Embryonic facial prominence (tissue), 1 donor: Measurements from ENCODE around the gene UBQLN4.

Experiments used
- DNase-seq: peaks from one replicate; pipeline ENCODE4 v3.0.0-alpha.2; 2016; ENCODE audit errors: extremely low spot score

UBQLN4 gene

GRCh38 chr1:156014829-156015228 is 38.8 kb downstream of the UBQLN4 start:
- no peak for DNase-seq

DNA sequence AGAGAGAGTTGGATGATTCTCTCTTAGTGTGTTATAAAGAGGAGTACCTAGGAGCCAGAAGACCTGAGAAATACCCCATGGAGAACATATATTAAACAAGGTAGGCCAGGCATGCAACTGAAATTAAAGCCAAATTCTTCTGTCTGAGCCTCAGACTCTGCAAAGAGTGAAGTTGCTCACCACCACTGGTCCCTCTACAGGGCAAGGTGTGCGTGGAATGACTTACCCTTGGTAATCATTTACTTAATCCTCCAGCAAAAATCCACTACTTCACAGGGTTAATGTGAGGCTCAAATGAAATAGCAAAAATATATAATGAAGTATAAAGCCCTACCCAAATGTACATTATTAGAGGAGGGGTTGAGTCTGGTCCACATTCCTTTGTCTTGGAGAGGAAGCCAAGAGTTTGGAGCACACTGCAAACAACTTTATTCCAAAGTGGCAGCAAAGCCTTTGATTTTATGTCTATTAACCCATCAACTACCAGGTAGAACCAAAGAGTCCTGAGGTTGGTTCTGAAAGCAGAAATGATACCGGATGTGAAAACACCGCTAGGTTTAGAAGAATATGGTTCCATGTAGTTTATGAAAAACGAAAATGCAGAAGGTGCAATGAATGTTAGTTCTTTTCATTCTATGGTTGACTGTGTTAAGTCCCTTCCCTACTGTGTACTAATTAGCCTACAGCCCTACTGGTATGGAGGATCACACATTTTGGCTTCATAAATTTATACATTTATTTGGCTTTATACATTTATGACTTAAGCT is 41.4 kb downstream of the UBQLN4 start:
- no peak for DNase-seq

DNA sequence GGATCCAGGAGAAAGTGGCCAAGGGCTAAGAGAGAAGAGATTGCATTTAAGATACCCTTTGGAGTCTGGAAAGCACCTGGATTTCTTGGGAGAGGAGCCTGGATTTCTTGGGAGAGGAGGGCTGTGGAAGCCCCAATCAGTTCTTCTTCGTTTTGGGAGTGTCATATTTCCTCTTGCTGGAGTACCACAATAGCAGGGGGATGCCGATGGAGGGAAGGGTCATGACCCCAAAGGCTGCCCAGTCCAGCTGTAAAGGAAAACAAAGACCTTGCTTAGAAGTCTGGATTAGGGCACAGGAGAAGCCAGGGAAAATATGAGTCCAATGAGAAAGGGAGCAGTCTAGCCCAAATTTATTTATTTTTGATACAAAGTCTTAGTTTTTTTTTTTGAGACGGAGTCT is 44.2 kb downstream of the UBQLN4 start:
- no peak for DNase-seq

- no peak for DNase-seq
Observed at GRCh38 chr1:156006666-156007376, 46.8 kb downstream of the UBQLN4 start.

- DNase-seq: no peak
Observed at GRCh38 chr1:156004843-156005584, 48.6 kb downstream of the UBQLN4 start.

GRCh38 chr1:156003923-156004188 is 49.7 kb downstream of the UBQLN4 start:
- DNase-seq: no peak

GRCh38 chr1:156002188-156002911 is 51.2 kb downstream of the UBQLN4 start:
- DNase-seq: no peak

- DNase-seq: no peak
Observed at GRCh38 chr1:156001662-156002171, 51.9 kb downstream of the UBQLN4 start.

GRCh38 chr1:156001021-156001661 is 52.5 kb downstream of the UBQLN4 start:
- no peak for DNase-seq

DNA sequence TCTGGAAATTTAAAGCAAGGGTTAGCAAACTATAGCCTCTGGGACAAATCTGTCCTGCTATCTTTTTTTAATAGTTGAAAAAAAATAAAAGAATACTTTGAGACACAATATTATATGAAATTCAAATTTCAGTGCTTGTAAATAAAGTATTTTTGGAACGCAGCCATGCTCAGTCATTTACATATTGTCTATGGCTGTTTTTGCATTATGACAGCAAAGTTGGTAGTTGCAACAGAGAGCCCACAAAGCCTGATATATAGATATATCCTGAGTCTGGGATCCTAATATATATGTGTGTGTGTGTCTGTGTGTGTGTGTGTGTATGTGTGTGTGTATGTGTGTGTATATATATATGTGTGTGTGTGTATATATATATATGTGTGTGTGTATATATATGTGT is 53.6 kb downstream of the UBQLN4 start:
- DNase-seq: no peak

- DNase-seq: no peak
Observed at GRCh38 chr1:155996166-155996565, 57.4 kb downstream of the UBQLN4 start.

GRCh38 chr1:155993595-155993994 is 60.0 kb downstream of the UBQLN4 start:
- no peak for DNase-seq

DNA sequence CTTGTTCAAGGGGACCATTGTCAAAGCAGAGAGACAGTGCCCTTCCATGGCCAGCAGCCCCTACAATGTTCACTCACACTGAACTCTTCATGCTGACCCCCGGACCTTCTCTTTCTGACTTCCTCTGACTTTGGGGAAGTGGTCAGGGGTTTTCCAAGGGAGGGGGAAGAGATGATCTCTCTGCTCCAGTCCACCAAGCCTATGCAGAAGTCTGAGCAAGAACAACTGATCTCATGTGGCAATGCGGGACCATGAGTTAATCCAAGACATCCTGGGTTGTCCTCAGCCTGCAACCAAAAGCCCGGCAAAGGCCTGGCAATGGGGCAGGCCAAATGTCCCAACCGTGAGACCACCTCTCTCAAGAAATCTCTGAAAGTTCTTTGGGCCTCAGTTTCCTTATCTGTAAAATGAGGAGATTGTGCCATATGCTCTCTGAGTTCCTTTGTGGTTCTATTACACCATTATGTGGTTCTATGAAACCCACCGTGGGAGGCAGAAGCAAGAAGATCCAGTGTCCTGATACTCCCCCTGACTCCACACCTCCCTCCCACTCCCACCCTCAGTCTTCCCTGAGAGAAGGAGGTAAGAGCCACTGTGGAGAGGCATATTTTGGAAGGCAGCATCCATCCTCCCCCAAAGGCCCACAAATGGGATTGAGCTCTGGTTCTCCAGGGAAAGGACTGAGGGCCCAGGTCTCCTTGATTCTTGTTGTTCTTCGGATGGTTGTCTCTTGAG is 63.4 kb downstream of the UBQLN4 start:
- no peak for DNase-seq

DNA sequence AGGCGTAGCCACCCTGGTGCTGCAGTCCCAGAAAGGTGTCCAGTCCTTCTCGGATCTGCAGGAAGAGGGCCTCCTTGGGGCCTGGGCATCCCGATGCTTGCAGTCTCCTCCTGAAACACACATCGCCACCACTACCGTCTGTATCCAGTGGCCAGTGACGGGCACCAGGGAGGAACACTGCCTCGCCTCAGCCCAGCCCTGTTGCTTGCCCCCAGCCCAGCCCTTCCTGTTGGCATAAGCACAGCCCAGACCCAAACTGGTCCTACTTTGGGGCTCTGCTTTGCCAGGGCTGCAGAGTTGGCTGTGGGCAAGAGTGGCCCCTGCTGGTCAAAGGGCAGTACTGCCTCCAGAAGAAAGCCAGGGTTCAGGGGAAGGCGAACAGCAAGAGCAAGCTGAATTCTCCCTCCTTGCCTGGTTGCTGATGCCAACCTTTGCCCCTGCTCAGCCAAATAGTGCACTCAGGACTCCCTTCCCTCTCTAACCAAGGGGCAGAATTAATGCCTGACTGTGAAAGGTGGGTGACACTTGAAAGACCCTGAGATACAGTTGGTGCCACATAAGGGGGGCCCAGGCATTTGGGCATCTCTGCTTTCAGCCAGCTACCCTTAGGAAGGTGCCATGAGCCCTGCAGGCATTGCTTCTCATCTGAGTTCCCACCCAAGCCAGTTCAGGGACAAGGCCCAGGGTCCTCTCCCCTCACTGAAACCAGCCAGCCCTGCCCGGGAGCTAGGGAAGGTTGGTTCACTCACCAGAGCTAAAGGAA is 64.2 kb downstream of the UBQLN4 start:
- no peak for DNase-seq
